H9 (cell line): ENCODE measurements around the gene ADAT1. TPM values are rescaled to one million over a fixed set of nuclear protein-coding genes. Genes with fewer than 3 reads are reported as not detected.

Experiments
- DNase-seq: peaks from one replicate; pipeline ENCODE4 v3.0.0-alpha.2; 2017
- H2AFZ ChIP-seq: one replicate; pipeline ENCODE4 v1.6.1; 2013; ENCODE audit warnings: mild to moderate bottlenecking, low read length, control low read depth, moderate library complexity
- H2AK5ac ChIP-seq: 2 replicates; pipeline ENCODE4 v1.6.1; 2013; ENCODE audit warnings: low read length, control low read depth, mixed read lengths; ENCODE audit not compliant: insufficient read length
- H2BK120ac ChIP-seq: one replicate; pipeline ENCODE4 v1.6.1; 2013; ENCODE audit warnings: low read depth, mild to moderate bottlenecking, low read length, control low read depth, inconsistent platforms; ENCODE audit not compliant: poor library complexity, severe bottlenecking
- H2BK12ac ChIP-seq: 2 replicates; pipeline ENCODE4 v1.6.1; 2013; ENCODE audit warnings: low read length, control low read depth, mixed read lengths, low read depth; ENCODE audit not compliant: insufficient read length
- H2BK15ac ChIP-seq: 2 replicates; pipeline ENCODE4 v1.6.1; 2013; ENCODE audit warnings: low read depth, low read length, control low read depth
- H2BK20ac ChIP-seq: one replicate; pipeline ENCODE4 v1.6.1; 2013; ENCODE audit warnings: low read depth, mild to moderate bottlenecking, low read length, control low read depth, inconsistent platforms; ENCODE audit not compliant: poor library complexity, severe bottlenecking
- H2BK5ac ChIP-seq: 2 replicates; pipeline ENCODE4 v1.6.1; 2013; ENCODE audit warnings: low read length, control low read depth, mixed read lengths; ENCODE audit not compliant: insufficient read length
- H3K14ac ChIP-seq: 2 replicates; pipeline ENCODE4 v1.6.1; 2013; ENCODE audit warnings: low read length, control low read depth; ENCODE audit not compliant: insufficient read depth
- H3K18ac ChIP-seq: 2 replicates; pipeline ENCODE4 v1.6.1; 2013; ENCODE audit warnings: low read depth, mild to moderate bottlenecking, mixed read lengths, low read length, control low read depth; ENCODE audit not compliant: insufficient read length
- H3K23ac ChIP-seq: 2 replicates; pipeline ENCODE4 v1.6.1; 2013; ENCODE audit warnings: low read length, control low read depth, mixed read lengths, low read depth; ENCODE audit not compliant: insufficient read length
- H3K23me2 ChIP-seq: 2 replicates; pipeline ENCODE4 v1.6.1; 2013; ENCODE audit warnings: low read depth, mild to moderate bottlenecking, mixed read lengths, low read length, control low read depth; ENCODE audit not compliant: insufficient read length, poor library complexity, severe bottlenecking
- H3K27ac ChIP-seq: 2 replicates; pipeline ENCODE4 v1.5.1; 2013; ENCODE audit warnings: low read length, control low read depth, mixed read lengths, low read depth; ENCODE audit not compliant: insufficient read length
- H3K27me3 ChIP-seq: 2 replicates; pipeline ENCODE4 v1.6.1; 2013; ENCODE audit warnings: low read length, control low read depth, inconsistent platforms; ENCODE audit not compliant: insufficient read depth
- H3K4ac ChIP-seq: 2 replicates; pipeline ENCODE4 v1.6.1; 2013; ENCODE audit warnings: low read depth, mild to moderate bottlenecking, control low read depth, inconsistent platforms, low read length, moderate library complexity
- H3K4me1 ChIP-seq: 2 replicates; pipeline ENCODE4 v1.6.1; 2013; ENCODE audit warnings: low read length, control low read depth, inconsistent platforms; ENCODE audit not compliant: insufficient read depth
- H3K4me2 ChIP-seq: 2 replicates; pipeline ENCODE4 v1.6.1; 2013; ENCODE audit warnings: low read length, control low read depth, mixed read lengths; ENCODE audit not compliant: insufficient read length, insufficient read depth
- H3K56ac ChIP-seq: 2 replicates; pipeline ENCODE4 v1.6.1; 2013; ENCODE audit warnings: low read depth, mild to moderate bottlenecking, mixed read lengths, low read length, control low read depth; ENCODE audit not compliant: insufficient read length
- H3K79me1 ChIP-seq: 2 replicates; pipeline ENCODE4 v1.6.1; 2013; ENCODE audit warnings: low read depth, mild to moderate bottlenecking, moderate library complexity, low read length, control low read depth, inconsistent platforms; ENCODE audit not compliant: insufficient read depth, poor library complexity, severe bottlenecking
- H3K79me2 ChIP-seq: 2 replicates; pipeline ENCODE4 v1.6.1; 2013; ENCODE audit warnings: low read length, control low read depth, inconsistent platforms; ENCODE audit not compliant: insufficient read depth
- H3K9ac ChIP-seq: 2 replicates; pipeline ENCODE4 v1.6.1; 2013; ENCODE audit warnings: low read length, control low read depth, mixed read lengths; ENCODE audit not compliant: insufficient read length; ENCODE audit errors: extremely low read depth
- H3K9me3 ChIP-seq: one replicate; pipeline ENCODE4 v1.6.1; 2013; ENCODE audit warnings: low read depth, low read length, inconsistent platforms; ENCODE audit not compliant: control insufficient read depth
- H3T11ph ChIP-seq: one replicate; pipeline ENCODE4 v1.6.1; 2013; ENCODE audit warnings: mild to moderate bottlenecking, low read length, control low read depth, inconsistent platforms
- H4K20me1 ChIP-seq: one replicate; pipeline ENCODE4 v1.6.1; 2013; ENCODE audit not compliant: control insufficient read depth, insufficient read length, insufficient read depth
- H4K5ac ChIP-seq: 2 replicates; pipeline ENCODE4 v1.6.1; 2013; ENCODE audit warnings: low read depth, mild to moderate bottlenecking, mixed read lengths, low read length, control low read depth; ENCODE audit not compliant: insufficient read length
- H4K8ac ChIP-seq: replicated peaks from 2 replicates; pipeline ENCODE4 v1.6.1; 2013; ENCODE audit warnings: low read length, control low read depth, mixed read lengths, low read depth; ENCODE audit not compliant: insufficient read length
- H4K91ac ChIP-seq: 2 replicates; pipeline ENCODE4 v1.6.1; 2013; ENCODE audit warnings: low read depth, mild to moderate bottlenecking, moderate library complexity, mixed read lengths, low read length, control low read depth; ENCODE audit not compliant: insufficient read length
- H3K27ac Mint-ChIP-seq, 3 experiments: 2 replicates in 2 of 3; 3 replicates in 1 of 3; pipeline ENCODE4 v1.8.0; 2020 to 2021; ENCODE audit warnings: mixed read lengths in 3 of 3, mild to moderate bottlenecking in 1 of 3, moderate library complexity in 1 of 3
- H3K27me3 Mint-ChIP-seq: 2 replicates; pipeline ENCODE4 v1.8.0; 2021; ENCODE audit warnings: low read depth, mild to moderate bottlenecking, moderate library complexity, mixed read lengths
- H3K36me3 Mint-ChIP-seq, 3 experiments: 2 replicates in 2 of 3; 3 replicates in 1 of 3; pipeline ENCODE4 v1.8.0; 2020 to 2021; ENCODE audit warnings: low read depth in 3 of 3, mixed read lengths in 3 of 3; ENCODE audit not compliant: insufficient read depth in 1 of 3
- H3K4me1 Mint-ChIP-seq, 2 experiments: 2 replicates each; pipeline ENCODE4 v1.8.0; 2020; ENCODE audit warnings: mixed read lengths in 2 of 2
- H3K4me3 Mint-ChIP-seq, 2 experiments: 2 replicates in 1 of 2; 3 replicates in 1 of 2; pipeline ENCODE4 v1.8.0; 2020 to 2021; ENCODE audit warnings: mild to moderate bottlenecking in 2 of 2, mixed read lengths in 2 of 2, moderate library complexity in 1 of 2
- H3K9me3 Mint-ChIP-seq, 2 experiments: 2 replicates in 1 of 2; 3 replicates in 1 of 2; pipeline ENCODE4 v1.8.0; 2020; ENCODE audit warnings: mild to moderate bottlenecking in 2 of 2, mixed read lengths in 2 of 2, moderate library complexity in 1 of 2
- CTCF ChIP-seq: fragments of 200-600 bp; sonication (generic); conservative IDR thresholded peaks from 3 replicates; pipeline ENCODE4 v1.8.0; 2021; ENCODE audit warnings: antibody characterized with exemption, mild to moderate bottlenecking
- total RNA-seq: library from RNA; stranded (reverse); gene quantifications from 2 replicates; pipeline ENCODE4 v1.2.1, GENCODE V29; 2021

ADAT1 gene
- total RNA-seq, 1 experiment from 2014 or later: 54.2 TPM

- no peaks in the 10 kb centered on the region for H3K27me3 ChIP-seq
- H3K4me1 ChIP-seq: no peaks in the 10 kb centered on the region
- H2BK12ac ChIP-seq: no peak overlapping the region
- H2AFZ ChIP-seq: no peak overlapping the region
- no peak overlapping the region for H3K27ac Mint-ChIP-seq
- no peak overlapping the region for H2BK120ac ChIP-seq
- H2AK5ac ChIP-seq: no peak overlapping the region
- no peak for DNase-seq
- H4K91ac ChIP-seq: no peak overlapping the region
- H3K14ac ChIP-seq: no peak overlapping the region
- H3K4ac ChIP-seq: no peak overlapping the region
- H3K56ac ChIP-seq: no peak overlapping the region
- TF ChIP-seq CTCF: no peak
- no peak overlapping the region for H3K4me2 ChIP-seq
- H3K9me3 ChIP-seq: no peaks in the 10 kb centered on the region
- H3K4me1 Mint-ChIP-seq: peaks cover 0 to 2% of the 10 kb centered on the region in 2 experiments; a peak in 1 of 4 replicates
- no peak overlapping the region for H4K5ac ChIP-seq
- no peak overlapping the region for H2BK20ac ChIP-seq
- H3K79me1 ChIP-seq: no peaks in the 10 kb centered on the region
- no peak overlapping the region for H4K8ac ChIP-seq
- no peaks in the 10 kb centered on the region for H3K23me2 ChIP-seq
- no peak overlapping the region for H3K4me3 Mint-ChIP-seq
- no peaks in the 10 kb centered on the region; the same call in 1 of the 2 replicates for H3K27me3 Mint-ChIP-seq
- no peak overlapping the region for H3K27ac ChIP-seq
- no peaks in the 10 kb centered on the region; a peak in 2 of 5 replicates for H3K9me3 Mint-ChIP-seq
- H3K9ac ChIP-seq: no peak overlapping the region
- H3K79me2 ChIP-seq: no peaks in the 10 kb centered on the region
- H3K23ac ChIP-seq: no peak overlapping the region
- no peak overlapping the region for H2BK15ac ChIP-seq
- H4K20me1 ChIP-seq: no peaks in the 10 kb centered on the region
- no peak overlapping the region for H3T11ph ChIP-seq
- H2BK5ac ChIP-seq: no peak overlapping the region
- no peak overlapping the region for H3K18ac ChIP-seq
- H3K36me3 Mint-ChIP-seq: no peaks in the 10 kb centered on the region; a peak in 1 of 7 replicates
Observed at GRCh38 chr16:75667503-75667902, 44.4 kb upstream of the ADAT1 start.
